Measurements from ENCODE around the gene RTP2.
A peak's percentile ranks its signal among the peaks of the same experiment; 100 is the strongest.

Gene RTP2

GRCh38 chr3:187747506-187747905 lies 45.1 kb upstream of the RTP2 start:
- no peaks in the 10 kb centered on the region for H3K79me2 ChIP-seq (ENCODE audit: insufficient read depth, low read depth)
- H2AFZ ChIP-seq (ENCODE audit: low read depth) = no peak overlapping the region
- H4K20me1 ChIP-seq (ENCODE audit: insufficient read depth) = no peaks in the 10 kb centered on the region
- H3K4me2 ChIP-seq = no peak overlapping the region
- TF ChIP-seq, protein P1, sequence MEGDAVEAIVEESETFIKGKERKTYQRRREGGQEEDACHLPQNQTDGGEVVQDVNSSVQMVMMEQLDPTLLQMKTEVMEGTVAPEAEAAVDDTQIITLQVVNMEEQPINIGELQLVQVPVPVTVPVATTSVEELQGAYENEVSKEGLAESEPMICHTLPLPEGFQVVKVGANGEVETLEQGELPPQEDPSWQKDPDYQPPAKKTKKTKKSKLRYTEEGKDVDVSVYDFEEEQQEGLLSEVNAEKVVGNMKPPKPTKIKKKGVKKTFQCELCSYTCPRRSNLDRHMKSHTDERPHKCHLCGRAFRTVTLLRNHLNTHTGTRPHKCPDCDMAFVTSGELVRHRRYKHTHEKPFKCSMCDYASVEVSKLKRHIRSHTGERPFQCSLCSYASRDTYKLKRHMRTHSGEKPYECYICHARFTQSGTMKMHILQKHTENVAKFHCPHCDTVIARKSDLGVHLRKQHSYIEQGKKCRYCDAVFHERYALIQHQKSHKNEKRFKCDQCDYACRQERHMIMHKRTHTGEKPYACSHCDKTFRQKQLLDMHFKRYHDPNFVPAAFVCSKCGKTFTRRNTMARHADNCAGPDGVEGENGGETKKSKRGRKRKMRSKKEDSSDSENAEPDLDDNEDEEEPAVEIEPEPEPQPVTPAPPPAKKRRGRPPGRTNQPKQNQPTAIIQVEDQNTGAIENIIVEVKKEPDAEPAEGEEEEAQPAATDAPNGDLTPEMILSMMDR (conservative IDR thresholded peaks at IDR 0.05; ENCODE audit: low read depth, low read length) = no peak
- peaks cover 26% of the 10 kb centered on the region for H3K27me3 ChIP-seq (ENCODE audit: insufficient read depth, low read depth)
- peaks cover 16% of the 10 kb centered on the region for H3K4me1 ChIP-seq (ENCODE audit: low read depth, poor library complexity, severe bottlenecking)
- no peak overlapping the region for H3K4me3 ChIP-seq (IDR thresholded peaks at IDR 0.05; ENCODE audit: insufficient read depth, low read depth, low read length)
- H3K27ac ChIP-seq = no peak overlapping the region
- no peaks in the 10 kb centered on the region for H3K36me3 ChIP-seq (ENCODE audit: insufficient read depth)
- H3K9ac ChIP-seq = no peak overlapping the region

- H3K27ac ChIP-seq = no peak overlapping the region
- H3K4me3 ChIP-seq (IDR thresholded peaks at IDR 0.05; ENCODE audit: insufficient read depth, low read depth, low read length) = no peak overlapping the region
Measured at GRCh38 chr3:187746442-187747281, 44.3 kb upstream of the RTP2 start.

DNA sequence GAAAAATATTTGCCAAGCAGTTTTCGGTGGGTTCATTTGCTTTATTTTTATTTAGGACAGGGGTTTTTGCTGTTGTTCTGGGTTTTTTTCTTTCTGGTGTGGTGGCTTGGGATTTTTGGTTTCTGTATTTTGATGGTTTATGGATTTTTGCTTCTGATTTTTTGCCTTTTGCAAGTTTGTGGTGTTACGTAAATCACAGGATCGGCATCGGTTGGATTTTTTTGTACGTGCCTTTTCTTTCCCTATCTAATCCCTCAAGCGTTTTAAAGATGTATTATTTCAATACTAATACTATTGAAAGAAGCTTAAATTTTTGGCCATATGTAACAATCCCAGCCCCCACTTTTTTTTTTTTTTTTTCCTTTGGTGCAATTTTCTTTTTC lies 43.7 kb upstream of the RTP2 start:
- Histone ChIP-seq H4K20me1 (ENCODE audit: insufficient read depth) (no peaks in the 10 kb centered on the region), H3K36me3 (ENCODE audit: insufficient read depth) (no peaks in the 10 kb centered on the region), H2AFZ (ENCODE audit: low read depth) (peak overlapping the region; percentile 88; the same call in 1 of the 2 replicates)

More at GRCh38 chr3:187746442-187747281, 44.3 kb upstream of the RTP2 start:
- TF ChIP-seq, protein P1 (conservative IDR thresholded peaks at IDR 0.05; ENCODE audit: low read depth, low read length) = no peak
- H3K9ac ChIP-seq = no peak overlapping the region
- H3K79me2 ChIP-seq (ENCODE audit: insufficient read depth, low read depth) = no peaks in the 10 kb centered on the region
- peaks cover 29% of the 10 kb centered on the region for H3K27me3 ChIP-seq (ENCODE audit: insufficient read depth, low read depth)
- H3K4me1 ChIP-seq (ENCODE audit: low read depth, poor library complexity, severe bottlenecking) = peaks cover 16% of the 10 kb centered on the region
- no peaks in the 10 kb centered on the region for H3K36me3 ChIP-seq (ENCODE audit: insufficient read depth)
- no peaks in the 10 kb centered on the region for H4K20me1 ChIP-seq (ENCODE audit: insufficient read depth)
- H2AFZ ChIP-seq (ENCODE audit: low read depth) = no peak overlapping the region
- H3K4me2 ChIP-seq = no peak overlapping the region

GRCh38 chr3:187745201-187746058 lies 43.1 kb upstream of the RTP2 start, which contains the start of gene BCL6:
Gene BCL6 (minus strand): TSS chr3:187745468. CDS start chr3:187733693, 11,775 bp downstream.
- Histone ChIP-seq H3K4me1 (ENCODE audit: low read depth, poor library complexity, severe bottlenecking) (peaks cover 20% of the 10 kb centered on the region), H3K79me2 (ENCODE audit: insufficient read depth, low read depth) (no peaks in the 10 kb centered on the region)

More for the DNA sequence above, 43.7 kb upstream of the RTP2 start:
- TF ChIP-seq, protein P1 (conservative IDR thresholded peaks at IDR 0.05; ENCODE audit: low read depth, low read length) = no peak
- Histone ChIP-seq H3K4me3 (IDR thresholded peaks at IDR 0.05; ENCODE audit: insufficient read depth, low read depth, low read length) (no peak overlapping the region), H3K27ac (no peak overlapping the region), H3K9ac (peak overlapping the region; percentile 92; the same call in 1 of the 2 replicates), H3K79me2 (ENCODE audit: insufficient read depth, low read depth) (no peaks in the 10 kb centered on the region), H3K27me3 (ENCODE audit: insufficient read depth, low read depth) (peaks cover 31% of the 10 kb centered on the region), H3K4me1 (ENCODE audit: low read depth, poor library complexity, severe bottlenecking) (peaks cover 18% of the 10 kb centered on the region), H3K4me2 (peak overlapping the region; percentile 99)

More at GRCh38 chr3:187745201-187746058, 43.1 kb upstream of the RTP2 start, which contains the start of gene BCL6:
- Histone ChIP-seq H4K20me1 (ENCODE audit: insufficient read depth) (no peaks in the 10 kb centered on the region), H2AFZ (ENCODE audit: low read depth) (peak within 1 kb of the TSS; percentile 88), H3K4me3 (IDR thresholded peaks at IDR 0.05; ENCODE audit: insufficient read depth, low read depth, low read length) (peak within 1 kb of the TSS; percentile 82), H3K4me2 (peak within 1 kb of the TSS; percentile 99), H3K9ac (peak within 1 kb of the TSS; percentile 92), H3K27me3 (ENCODE audit: insufficient read depth, low read depth) (peaks cover 32% of the 10 kb centered on the region), H3K36me3 (ENCODE audit: insufficient read depth) (no peaks in the 10 kb centered on the region), H3K27ac (peak within 1 kb of the TSS; percentile 81)
- TF ChIP-seq, protein P1 (conservative IDR thresholded peaks at IDR 0.05; ENCODE audit: low read depth, low read length) = no peak
